IMR-90 (cell line): ENCODE data around the gene LLGL1. TPM values are rescaled to one million over a fixed set of nuclear protein-coding genes. Genes with fewer than 3 reads are reported as not detected.

Source experiments
- ATAC-seq: fragments of 200-7000 bp; cut with Tn5 transposase; 2 replicates; pipeline ENCODE4 v1.9.1; 2020; ENCODE audit warnings: low read depth, mild to moderate bottlenecking, moderate library complexity
- BruUV-seq: library from RNA; stranded (reverse); fragments of 400-500 nt; replicated peaks from 2 replicates; lab custom pipeline; 2021; lab: Mats Ljungman, UMichigan
- CTCF ChIA-PET: fragments of 300-600 bp; formaldehyde crosslinking; extraction: SDS; loops from one replicate; lab custom pipeline; 2021; ENCODE audit warnings: antibody characterized with exemption; lab: Yijun Ruan, JAX
- POLR2A ChIA-PET: fragments of 300-600 bp; sonication (Branson Sonifier 250); formaldehyde crosslinking; loops from one replicate; lab custom pipeline; 2022; ENCODE audit warnings: antibody characterized with exemption; ENCODE audit not compliant: unreplicated experiment; lab: Charles Lee
- DNase-seq: peaks from one replicate; pipeline ENCODE4 v3.0.0; 2013
- H2AFZ ChIP-seq: replicated peaks from 2 replicates; pipeline ENCODE3; 2013; ENCODE audit warnings: low read length, mild to moderate bottlenecking; ENCODE audit not compliant: poor library complexity
- H2AK5ac ChIP-seq: 2 replicates; pipeline ENCODE4 v1.6.1; 2013; ENCODE audit warnings: low read depth, low read length, inconsistent platforms
- H2AK9ac ChIP-seq: replicated peaks from 2 replicates; pipeline ENCODE3; 2013; ENCODE audit warnings: mild to moderate bottlenecking, low read depth, low read length, moderate library complexity; ENCODE audit not compliant: poor library complexity
- H2BK120ac ChIP-seq: 2 replicates; pipeline ENCODE4 v1.6.1; 2013; ENCODE audit warnings: low read depth, low read length, inconsistent platforms
- H2BK15ac ChIP-seq: 3 replicates; pipeline ENCODE4 v1.6.1; 2013; ENCODE audit warnings: low read depth, low read length, inconsistent platforms
- H2BK20ac ChIP-seq: 2 replicates; pipeline ENCODE4 v1.6.1; 2013; ENCODE audit warnings: low read depth, mild to moderate bottlenecking, inconsistent platforms, low read length, moderate library complexity
- H2BK5ac ChIP-seq: 2 replicates; pipeline ENCODE4 v1.6.1; 2013; ENCODE audit warnings: mild to moderate bottlenecking, low read depth, low read length, inconsistent platforms; ENCODE audit not compliant: poor library complexity, severe bottlenecking
- H3K14ac ChIP-seq: replicated peaks from 2 replicates; pipeline ENCODE4 v1.6.1; 2013; ENCODE audit warnings: low read depth, low read length, inconsistent platforms
- H3K18ac ChIP-seq: 2 replicates; pipeline ENCODE4 v1.6.1; 2013; ENCODE audit warnings: low read depth, low read length, control low read depth
- H3K23ac ChIP-seq: 2 replicates; pipeline ENCODE4 v1.6.1; 2013; ENCODE audit warnings: low read depth, low read length, inconsistent platforms
- H3K27ac ChIP-seq: 2 replicates; pipeline ENCODE4 v1.5.1; 2013; ENCODE audit warnings: mild to moderate bottlenecking, control low read depth, low read length; ENCODE audit not compliant: insufficient read depth
- H3K27me3 ChIP-seq: 2 replicates; pipeline ENCODE4 v1.6.1; 2013; ENCODE audit warnings: low read length; ENCODE audit not compliant: control insufficient read depth, insufficient read depth
- H3K36me3 ChIP-seq: 2 replicates; pipeline ENCODE4 v1.6.1; 2013; ENCODE audit warnings: low read length, mixed read lengths; ENCODE audit not compliant: control insufficient read depth, insufficient read depth
- H3K4ac ChIP-seq: 2 replicates; pipeline ENCODE4 v1.6.1; 2013; ENCODE audit warnings: low read depth, low read length, inconsistent platforms
- H3K4me1 ChIP-seq: 2 replicates; pipeline ENCODE4 v1.6.1; 2013; ENCODE audit warnings: low read length, mixed read lengths; ENCODE audit not compliant: control insufficient read depth, insufficient read depth
- H3K4me2 ChIP-seq: 2 replicates; pipeline ENCODE4 v1.6.1; 2013; ENCODE audit warnings: low read depth, mild to moderate bottlenecking, control low read depth, low read length, moderate library complexity
- H3K4me3 ChIP-seq: 2 replicates; pipeline ENCODE4 v1.5.1; 2013; ENCODE audit warnings: low read depth, mild to moderate bottlenecking, control low read depth, low read length, moderate library complexity; ENCODE audit not compliant: insufficient read depth
- H3K56ac ChIP-seq: 2 replicates; pipeline ENCODE4 v1.6.1; 2013; ENCODE audit warnings: low read length, inconsistent platforms; ENCODE audit not compliant: insufficient read depth; ENCODE audit errors: extremely low read depth
- H3K79me1 ChIP-seq, 2 experiments: 2 replicates each; pipeline ENCODE4 v1.6.1; 2013; ENCODE audit warnings: low read length in 2 of 2, inconsistent platforms in 1 of 2, low read depth in 1 of 2
- H3K9ac ChIP-seq: 2 replicates; pipeline ENCODE4 v1.6.1; 2013; ENCODE audit warnings: low read depth, low read length, control low read depth
- H3K9me1 ChIP-seq: 2 replicates; pipeline ENCODE4 v1.6.1; 2013; ENCODE audit warnings: low read length, inconsistent platforms; ENCODE audit not compliant: insufficient read depth
- H3K9me3 ChIP-seq: 2 replicates; pipeline ENCODE4 v1.6.1; 2013; ENCODE audit warnings: low read length; ENCODE audit not compliant: control insufficient read depth, insufficient read depth
- H4K20me1 ChIP-seq: 2 replicates; pipeline ENCODE4 v1.6.1; 2013; ENCODE audit warnings: low read length, inconsistent platforms; ENCODE audit not compliant: insufficient read depth
- H4K5ac ChIP-seq: 2 replicates; pipeline ENCODE4 v1.6.1; 2013; ENCODE audit warnings: mild to moderate bottlenecking, low read depth, low read length, control low read depth
- H4K8ac ChIP-seq, 2 experiments: 2 replicates each; pipeline ENCODE4 v1.6.1; 2013; ENCODE audit warnings: low read depth in 2 of 2, low read length in 2 of 2, control low read depth in 1 of 2, inconsistent platforms in 1 of 2
- H4K91ac ChIP-seq: 2 replicates; pipeline ENCODE4 v1.6.1; 2013; ENCODE audit warnings: low read depth, low read length, inconsistent platforms; ENCODE audit not compliant: insufficient read depth
- BHLHE40 ChIP-seq: fragments of 150-350 bp; IDR thresholded peaks from 2 replicates; pipeline ENCODE4 v1.6.1; 2016; ENCODE audit warnings: mild to moderate bottlenecking, low read depth, low read length
- CEBPB ChIP-seq: IDR thresholded peaks from 2 replicates; pipeline ENCODE4 v1.6.1; 2012; ENCODE audit warnings: low read depth, low read length, improper control_type of control experiment
- CHD1 ChIP-seq: IDR thresholded peaks from 2 replicates; pipeline ENCODE4 v1.6.1; 2012; ENCODE audit warnings: low read depth, low read length, improper control_type of control experiment
- FOS ChIP-seq: fragments of 150-350 bp; IDR thresholded peaks from 2 replicates; pipeline ENCODE4 v1.6.1; 2016; ENCODE audit warnings: low read depth, low read length
- MAFK ChIP-seq: IDR thresholded peaks from 2 replicates; pipeline ENCODE4 v1.6.1; 2012; ENCODE audit warnings: low read depth, low read length, improper control_type of control experiment
- MAZ ChIP-seq: IDR thresholded peaks from 2 replicates; pipeline ENCODE4 v1.6.1; 2012; ENCODE audit warnings: low read depth, mild to moderate bottlenecking, low read length, improper control_type of control experiment, moderate library complexity, borderline replicate concordance
- MXI1 ChIP-seq: IDR thresholded peaks from 2 replicates; pipeline ENCODE4 v1.6.1; 2012; ENCODE audit warnings: low read depth, mild to moderate bottlenecking, low read length, moderate library complexity, borderline replicate concordance
- NFE2L2 ChIP-seq: fragments of 150-350 bp; IDR thresholded peaks from 2 replicates; pipeline ENCODE4 v1.6.1; 2016; ENCODE audit warnings: low read depth, mild to moderate bottlenecking, low read length
- POLR2A ChIP-seq: IDR thresholded peaks from 2 replicates; pipeline ENCODE4 v1.6.1; 2012; ENCODE audit warnings: mild to moderate bottlenecking, low read depth, low read length
- RCOR1 ChIP-seq: IDR thresholded peaks from 2 replicates; pipeline ENCODE4 v1.6.1; 2012; ENCODE audit warnings: mild to moderate bottlenecking, low read length, improper control_type of control experiment; ENCODE audit not compliant: insufficient replicate concordance
- RFX5 ChIP-seq: IDR thresholded peaks from 2 replicates; pipeline ENCODE4 v1.8.0; 2012; ENCODE audit warnings: low read depth, mild to moderate bottlenecking, low read length, moderate library complexity
- SMC3 ChIP-seq: fragments of 150-350 bp; IDR thresholded peaks from 2 replicates; pipeline ENCODE4 v1.6.1; 2016; ENCODE audit warnings: low read depth, mild to moderate bottlenecking, antibody characterized with exemption, low read length, moderate library complexity
- USF2 ChIP-seq: fragments of 150-350 bp; IDR thresholded peaks from 2 replicates; pipeline ENCODE4 v1.6.1; 2017; ENCODE audit warnings: mild to moderate bottlenecking, antibody characterized with exemption, low read length, low read depth
- WGBS, 2 experiments: methylation state at CpG; one replicate each; pipeline versions ENCODE4 v1.1.5 to v1.1.7; 2013; ENCODE audit warnings: missing lambda C conversion rate in 2 of 2; ENCODE audit not compliant: insufficient read length in 1 of 2; ENCODE audit errors: extremely low coverage in 2 of 2; 5-methylcytosine and 5-hydroxymethylcytosine counted together
- dilution Hi-C: fragments of 300-500 bp; cut with HindIII; formaldehyde crosslinking; loops from one replicate; pipeline ENCODE4 v1.14.3; 2018; ENCODE audit warnings: low sequenced_read_pairs; ENCODE audit not compliant: unreplicated experiment
- in situ Hi-C: fragments of 300-500 bp; cut with MboI; formaldehyde crosslinking; loops from 3 replicates; pipeline ENCODE4 v1.14.3; 2019; ENCODE audit warnings: low sequenced_read_pairs, inconsistent platforms, mixed read lengths
- intact Hi-C: fragments of 100-400 bp; cut with micrococcal nuclease; formaldehyde crosslinking; loops from 2 replicates; pipeline ENCODE4 v1.10.0; 2022
- polyA plus RNA-seq, 3 experiments: library from polyadenylated mRNA; depleted of rRNA; stranded (reverse); fragments of >200 nt; gene quantifications; 2 replicates each; pipeline ENCODE4 v1.2.3, GENCODE V29; 2012; ENCODE audit warnings: low replicate concordance in 1 of 3
- total RNA-seq: library from RNA; depleted of rRNA; stranded (reverse); fragments of >200 nt; gene quantifications from 2 replicates; pipeline ENCODE4 v1.2.3, GENCODE V29; 2012
- TF ChIP-seq, protein P1 (sequence below): conservative IDR thresholded peaks from 2 replicates; pipeline ENCODE4 v1.5.1; 2012; ENCODE audit warnings: mild to moderate bottlenecking, low read depth, low read length, improper control_type of control experiment
- TF ChIP-seq, protein P2 (sequence below): fragments of 150-350 bp; IDR thresholded peaks from 2 replicates; pipeline ENCODE4 v1.6.1; 2016; ENCODE audit warnings: low read depth, mild to moderate bottlenecking, low read length, moderate library complexity, borderline replicate concordance

LLGL1 gene
- total and polyA plus RNA-seq, 2 of the 4 experiments (the other 2 are of a cell fraction): 40.1 to 52.9 TPM

- H3K27ac ChIP-seq: no peak overlapping the region
- H4K91ac ChIP-seq: no peak overlapping the region
- no peaks in the 10 kb centered on the region for H3K9me1 ChIP-seq
- no peak overlapping the region for H3K18ac ChIP-seq
- no peak overlapping the region for H3K14ac ChIP-seq
- no peak overlapping the region for H2AFZ ChIP-seq
- no TSS peak for BruUV-seq
- H4K5ac ChIP-seq: no peak overlapping the region
- H2BK120ac ChIP-seq: no peak overlapping the region
- no peak overlapping the region for H3K23ac ChIP-seq
- H2BK20ac ChIP-seq: no peak overlapping the region
- in situ Hi-C loops (no loop called here), intact Hi-C loops (no loop called here), dilution Hi-C loops (no loop called here)
- H3K4ac ChIP-seq: no peak overlapping the region
- H2BK5ac ChIP-seq: no peak overlapping the region
- peaks cover 8% of the 10 kb centered on the region for H3K4me1 ChIP-seq
- peaks cover 26% of the 10 kb centered on the region for H4K20me1 ChIP-seq
- ChIA-PET CTCF (no interaction called here), POLR2A (no interaction called here)
- H2AK9ac ChIP-seq: no peak overlapping the region
- no peak overlapping the region for H3K9ac ChIP-seq
- no peak for ATAC-seq
- H2BK15ac ChIP-seq: no peak overlapping the region
- no peak overlapping the region for H4K8ac ChIP-seq
- H3K36me3 ChIP-seq: peaks cover 67% of the 10 kb centered on the region
- peaks cover 15 to 65% of the 10 kb centered on the region in 2 experiments for H3K79me1 ChIP-seq
- no peak overlapping the region for H2AK5ac ChIP-seq
- no peaks in the 10 kb centered on the region for H3K27me3 ChIP-seq
- WGBS, 2 experiments: 96% methylated on average over 4 of the region's 27 CpGs; no CpG with 5 or more reads in 1 of the 2 experiments
- no peaks in the 10 kb centered on the region for H3K9me3 ChIP-seq
- H3K56ac ChIP-seq: no peak overlapping the region
- H3K4me3 ChIP-seq: no peak overlapping the region
- H3K4me2 ChIP-seq: no peak overlapping the region
- no peak for DNase-seq
- TF ChIP-seq RFX5: no peak
- TF ChIP-seq FOS: no peak
- TF ChIP-seq, protein P1, sequence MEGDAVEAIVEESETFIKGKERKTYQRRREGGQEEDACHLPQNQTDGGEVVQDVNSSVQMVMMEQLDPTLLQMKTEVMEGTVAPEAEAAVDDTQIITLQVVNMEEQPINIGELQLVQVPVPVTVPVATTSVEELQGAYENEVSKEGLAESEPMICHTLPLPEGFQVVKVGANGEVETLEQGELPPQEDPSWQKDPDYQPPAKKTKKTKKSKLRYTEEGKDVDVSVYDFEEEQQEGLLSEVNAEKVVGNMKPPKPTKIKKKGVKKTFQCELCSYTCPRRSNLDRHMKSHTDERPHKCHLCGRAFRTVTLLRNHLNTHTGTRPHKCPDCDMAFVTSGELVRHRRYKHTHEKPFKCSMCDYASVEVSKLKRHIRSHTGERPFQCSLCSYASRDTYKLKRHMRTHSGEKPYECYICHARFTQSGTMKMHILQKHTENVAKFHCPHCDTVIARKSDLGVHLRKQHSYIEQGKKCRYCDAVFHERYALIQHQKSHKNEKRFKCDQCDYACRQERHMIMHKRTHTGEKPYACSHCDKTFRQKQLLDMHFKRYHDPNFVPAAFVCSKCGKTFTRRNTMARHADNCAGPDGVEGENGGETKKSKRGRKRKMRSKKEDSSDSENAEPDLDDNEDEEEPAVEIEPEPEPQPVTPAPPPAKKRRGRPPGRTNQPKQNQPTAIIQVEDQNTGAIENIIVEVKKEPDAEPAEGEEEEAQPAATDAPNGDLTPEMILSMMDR: no peak
- TF ChIP-seq CHD1: no peak
- no peak for TF ChIP-seq POLR2A
- no peak for TF ChIP-seq USF2
- TF ChIP-seq BHLHE40: no peak
- no peak for TF ChIP-seq CEBPB
- TF ChIP-seq RCOR1: no peak
- TF ChIP-seq, protein P2, sequence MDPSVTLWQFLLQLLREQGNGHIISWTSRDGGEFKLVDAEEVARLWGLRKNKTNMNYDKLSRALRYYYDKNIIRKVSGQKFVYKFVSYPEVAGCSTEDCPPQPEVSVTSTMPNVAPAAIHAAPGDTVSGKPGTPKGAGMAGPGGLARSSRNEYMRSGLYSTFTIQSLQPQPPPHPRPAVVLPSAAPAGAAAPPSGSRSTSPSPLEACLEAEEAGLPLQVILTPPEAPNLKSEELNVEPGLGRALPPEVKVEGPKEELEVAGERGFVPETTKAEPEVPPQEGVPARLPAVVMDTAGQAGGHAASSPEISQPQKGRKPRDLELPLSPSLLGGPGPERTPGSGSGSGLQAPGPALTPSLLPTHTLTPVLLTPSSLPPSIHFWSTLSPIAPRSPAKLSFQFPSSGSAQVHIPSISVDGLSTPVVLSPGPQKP: no peak
- TF ChIP-seq MAZ: no peak
- TF ChIP-seq NFE2L2: no peak
- TF ChIP-seq MXI1: no peak
- TF ChIP-seq SMC3: no peak
- TF ChIP-seq MAFK: no peak
Measured at GRCh38 chr17:18253947-18254821, 28.7 kb downstream of the LLGL1 start.
